ENCODE data around the gene TSPEAR. TPM values are rescaled to one million over a fixed set of nuclear protein-coding genes. Genes with fewer than 3 reads are reported as not detected.
A peak's percentile ranks its signal among the peaks of the same experiment; 100 is the strongest.

Gene TSPEAR
- total and polyA plus RNA-seq, 2 of the 13 experiments (the other 11 are each of a cell fraction or from before 2014, with no cell fraction given) = 0.07 to 0.32 TPM

DNA sequence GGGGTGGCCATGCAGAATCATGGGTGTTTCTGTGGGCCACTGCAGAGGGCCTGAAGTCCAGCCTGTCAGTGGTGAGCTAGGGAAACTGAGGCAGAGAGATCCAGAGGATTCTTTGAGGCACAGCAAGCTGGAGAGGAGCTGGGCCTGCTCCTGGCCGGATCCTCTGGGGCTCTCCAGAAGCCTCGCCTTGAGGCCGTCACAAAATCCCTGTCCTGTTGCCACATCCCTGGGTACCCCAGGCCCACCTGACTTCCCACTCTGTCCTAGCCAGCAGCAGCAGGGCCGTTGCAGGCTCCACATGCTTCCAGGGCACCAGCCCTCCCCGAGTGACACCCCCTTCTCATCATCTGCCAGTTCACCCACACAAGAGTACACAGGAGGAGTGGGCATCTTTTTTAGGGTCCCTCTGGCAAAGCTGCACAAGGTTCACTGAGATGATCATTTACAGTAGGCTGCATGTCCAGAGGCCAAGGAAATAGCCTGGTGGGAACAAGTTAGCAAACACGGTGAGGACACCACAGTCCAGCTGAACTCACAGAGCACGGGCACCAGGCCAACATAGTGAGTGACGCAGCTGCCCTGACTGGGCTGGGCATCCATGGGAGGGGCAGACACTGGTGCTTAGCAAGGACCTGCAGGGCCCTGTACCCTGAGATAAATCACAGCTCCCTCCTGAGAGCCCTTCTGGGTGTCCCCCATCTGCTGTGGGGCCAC lies 25.1 kb upstream of the TSPEAR start (continued):
- TF ChIP-seq ZNF282 (IDR thresholded peaks at IDR 0.05; ENCODE audit: partially characterized antibody) (no peak), ZNF234 (CRISPR knock-in tag; conservative IDR thresholded peaks at IDR 0.05) (no peak), ARHGAP35 (CRISPR knock-in tag; IDR thresholded peaks at IDR 0.05; ENCODE audit: borderline replicate concordance) (no peak), HNF1B (CRISPR knock-in tag; IDR thresholded peaks at IDR 0.05) (peak; percentile 67), SATB2 (CRISPR knock-in tag; IDR thresholded peaks at IDR 0.05) (no peak), FOSL1 (CRISPR knock-in tag; IDR thresholded peaks at IDR 0.05; ENCODE audit: borderline replicate concordance) (no peak), ZBTB4 (CRISPR knock-in tag; IDR thresholded peaks at IDR 0.05; ENCODE audit: borderline replicate concordance) (no peak), ARID4A (CRISPR knock-in tag; IDR thresholded peaks at IDR 0.05; ENCODE audit: borderline replicate concordance) (peak; percentile 19; the same call in 1 of the 2 replicates), KDM2A (CRISPR knock-in tag; IDR thresholded peaks at IDR 0.05; ENCODE audit: borderline replicate concordance, low read depth) (peak; percentile 26; the same call in 1 of the 2 replicates), ZBTB21 (CRISPR knock-in tag; IDR thresholded peaks at IDR 0.05) (peak; percentile 65; the same call in 1 of the 2 replicates), CEBPG (CRISPR knock-in tag; IDR thresholded peaks at IDR 0.05) (peak; percentile 40; the same call in 1 of the 2 replicates), E2F2 (CRISPR knock-in tag; IDR thresholded peaks at IDR 0.05; ENCODE audit: borderline replicate concordance) (no peak), REPIN1 (CRISPR knock-in tag; IDR thresholded peaks at IDR 0.05; ENCODE audit: borderline replicate concordance, low read depth) (no peak), ZNF441 (CRISPR knock-in tag; IDR thresholded peaks at IDR 0.05; ENCODE audit: borderline replicate concordance) (no peak), ZNF557 (CRISPR knock-in tag; IDR thresholded peaks at IDR 0.05) (no peak), ZNF232 (CRISPR knock-in tag; IDR thresholded peaks at IDR 0.05; ENCODE audit: borderline replicate concordance) (no peak), SMAD3 (CRISPR knock-in tag; IDR thresholded peaks at IDR 0.05) (no peak)
- TF ChIP-seq, protein P1, sequence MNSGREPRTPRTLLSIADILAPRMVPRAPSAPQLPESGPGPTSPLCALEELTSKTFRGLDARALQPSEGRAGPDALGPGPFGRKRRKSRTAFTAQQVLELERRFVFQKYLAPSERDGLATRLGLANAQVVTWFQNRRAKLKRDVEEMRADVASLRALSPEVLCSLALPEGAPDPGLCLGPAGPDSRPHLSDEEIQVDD (CRISPR knock-in tag; IDR thresholded peaks at IDR 0.05; ENCODE audit: borderline replicate concordance) = no peak
